PC-3 (cell line): ENCODE results near the gene AARS2. TPM values are rescaled to one million over a fixed set of nuclear protein-coding genes. Genes with fewer than 3 reads are reported as not detected.

Source experiments
- ATAC-seq: fragments of 200-7000 bp; cut with Tn5 transposase; 2 replicates; pipeline ENCODE4 v1.9.1; 2020; ENCODE audit warnings: mild to moderate bottlenecking, moderate library complexity
- BruUV-seq: library from RNA; stranded (reverse); fragments of 400-500 nt; replicated peaks from 2 replicates; lab custom pipeline; 2021; lab: Mats Ljungman, UMichigan
- CTCF ChIA-PET: fragments of 300-600 bp; sonication (Branson Sonifier 250); formaldehyde crosslinking; loops from one replicate; lab custom pipeline; 2022; ENCODE audit warnings: antibody characterized with exemption; lab: Charles Lee
- POLR2A ChIA-PET: fragments of 300-600 bp; sonication (Branson Sonifier 250); formaldehyde crosslinking; loops from one replicate; lab custom pipeline; 2022; ENCODE audit warnings: antibody characterized with exemption; ENCODE audit not compliant: unreplicated experiment; lab: Charles Lee
- DNase-seq: peaks from one replicate; pipeline ENCODE4 v3.0.0-alpha.2; 2015
- H2AFZ ChIP-seq: fragments of 300-600 bp; sonication (generic); 2 replicates; pipeline ENCODE4 v1.6.0; 2016; ENCODE audit warnings: antibody characterized with exemption, low read length
- H3F3A ChIP-seq: fragments of 300-600 bp; sonication (generic); one replicate; pipeline ENCODE4 v1.6.0; 2017; ENCODE audit warnings: antibody characterized with exemption, low read length, control low read depth, mild to moderate bottlenecking; ENCODE audit not compliant: unreplicated experiment
- H3K27ac ChIP-seq: fragments of 300-600 bp; sonication (generic); 2 replicates; pipeline ENCODE4 v1.5.1; 2016; ENCODE audit warnings: mild to moderate bottlenecking, low read length
- H3K27me3 ChIP-seq: fragments of 300-600 bp; sonication (generic); 2 replicates; pipeline ENCODE4 v1.6.1; 2016; ENCODE audit warnings: low read length, mixed read lengths
- H3K36me3 ChIP-seq: fragments of 300-600 bp; sonication (generic); 2 replicates; pipeline ENCODE4 v1.6.1; 2016; ENCODE audit warnings: low read depth, mixed run types, low read length, mixed read lengths
- H3K4me1 ChIP-seq: fragments of 300-600 bp; sonication (generic); 2 replicates; pipeline ENCODE4 v1.5.1; 2016; ENCODE audit warnings: low read length; ENCODE audit not compliant: insufficient read depth
- H3K4me2 ChIP-seq: fragments of 300-600 bp; sonication (generic); 2 replicates; pipeline ENCODE4 v1.6.0; 2016; ENCODE audit warnings: low read length
- H3K4me3 ChIP-seq: fragments of 300-600 bp; sonication (generic); 2 replicates; pipeline ENCODE4 v1.5.1; 2016; ENCODE audit warnings: mild to moderate bottlenecking, low read length, mixed read lengths
- H3K79me2 ChIP-seq: fragments of 300-600 bp; sonication (generic); 2 replicates; pipeline ENCODE4 v1.6.1; 2017; ENCODE audit warnings: low read length, mixed read lengths
- H3K9ac ChIP-seq: fragments of 300-600 bp; sonication (generic); 2 replicates; pipeline ENCODE4 v1.6.0; 2016; ENCODE audit warnings: mild to moderate bottlenecking, low read length
- H3K9me2 ChIP-seq: fragments of 300-600 bp; sonication (generic); replicated peaks from 2 replicates; pipeline ENCODE4 v1.6.1; 2016; ENCODE audit warnings: mixed run types, low read length, mixed read lengths
- H3K9me3 ChIP-seq: fragments of 300-600 bp; sonication (generic); 2 replicates; pipeline ENCODE4 v1.6.1; 2016; ENCODE audit warnings: low read length, mixed read lengths
- H4K20me1 ChIP-seq: fragments of 300-600 bp; sonication (generic); 2 replicates; pipeline ENCODE4 v1.6.1; 2016; ENCODE audit warnings: low read length, mixed read lengths
- CTCF ChIP-seq: fragments of 300-600 bp; sonication (generic); conservative IDR thresholded peaks from 2 replicates; pipeline ENCODE4 v1.5.1; 2017; ENCODE audit warnings: antibody characterized with exemption, low read depth, mild to moderate bottlenecking, low read length
- EZH2 ChIP-seq: fragments of 300-600 bp; sonication (generic); IDR thresholded peaks from one replicate; pipeline ENCODE4 v1.6.1; 2017; ENCODE audit warnings: antibody characterized with exemption, mild to moderate bottlenecking, low read length; ENCODE audit not compliant: unreplicated experiment
- EZH2phosphoT487 ChIP-seq: fragments of 300-600 bp; sonication (generic); IDR thresholded peaks from 2 replicates; pipeline ENCODE4 v1.6.1; 2018; ENCODE audit warnings: mild to moderate bottlenecking, antibody characterized with exemption, low read length, borderline replicate concordance
- intact Hi-C: fragments of 100-400 bp; cut with micrococcal nuclease; formaldehyde crosslinking; loops from 2 replicates; pipeline ENCODE4 v1.9.0; 2023
- total RNA-seq: library from RNA; depleted of rRNA; stranded (reverse); fragments of >200 nt; gene quantifications from 2 replicates; pipeline ENCODE4 v1.2.3, GENCODE V29; 2014

AARS2 gene
- total RNA-seq, 1 experiment from 2014 or later = 26.2 TPM

- H3K79me2 ChIP-seq = no peaks in the 10 kb centered on the region
- H4K20me1 ChIP-seq = no peaks in the 10 kb centered on the region
- H3K27ac ChIP-seq = no peak overlapping the region
- H3F3A ChIP-seq = no peaks in the 10 kb centered on the region
- intact Hi-C loops = no loop called here
- no peaks in the 10 kb centered on the region for H3K36me3 ChIP-seq
- TF ChIP-seq EZH2 (no peak), CTCF (no peak), EZH2phosphoT487 (no peak)
- no peak overlapping the region for H2AFZ ChIP-seq
- DNase-seq (no peak), ATAC-seq (no peak)
- H3K4me3 ChIP-seq = no peak overlapping the region
- H3K4me1 ChIP-seq = no peaks in the 10 kb centered on the region
- ChIA-PET CTCF (no interaction called here), POLR2A (interaction anchor here (0.6 kb wide), 1 partner anchor 66 kb away, joined by 5 read pairs; no protein-coding TSS in a partner anchor)
- BruUV-seq = no TSS peak
- H3K27me3 ChIP-seq = peaks cover 33% of the 10 kb centered on the region
- H3K9me3 ChIP-seq = no peaks in the 10 kb centered on the region
- H3K4me2 ChIP-seq = no peak overlapping the region
- no peak overlapping the region for H3K9ac ChIP-seq
- H3K9me2 ChIP-seq = no peaks in the 10 kb centered on the region
Measured at GRCh38 chr6:44271406-44271723, 41.8 kb downstream of the AARS2 start.

GRCh38 chr6:44270526-44271405 is 42.4 kb downstream of the AARS2 start:
- Histone ChIP-seq H3K9me3 (no peaks in the 10 kb centered on the region), H4K20me1 (no peaks in the 10 kb centered on the region), H3K79me2 (no peaks in the 10 kb centered on the region), H3K27ac (no peak overlapping the region), H3K4me2 (no peak overlapping the region), H3K27me3 (peaks cover 33% of the 10 kb centered on the region), H3K36me3 (no peaks in the 10 kb centered on the region), H3K4me3 (no peak overlapping the region), H3K4me1 (no peaks in the 10 kb centered on the region), H3F3A (no peaks in the 10 kb centered on the region), H2AFZ (no peak overlapping the region), H3K9ac (no peak overlapping the region), H3K9me2 (no peaks in the 10 kb centered on the region)
- ATAC-seq (no peak), DNase-seq (no peak)
- intact Hi-C loops = no loop called here
- CTCF ChIA-PET = no interaction called here
- TF ChIP-seq CTCF (no peak), EZH2 (no peak)
- POLR2A ChIA-PET = interaction anchor here (0.6 kb wide), 1 partner anchor 67 kb away, joined by 5 read pairs; no protein-coding TSS in a partner anchor
- BruUV-seq = no TSS peak

GRCh38 chr6:44269921-44270525 is 43.1 kb downstream of the AARS2 start, which contains the start of gene TMEM151B:
TSS of gene TMEM151B (plus strand) at chr6:44270450. CDS start at chr6:44270743, 293 bp downstream.
- CTCF ChIA-PET = no interaction called here
- intact Hi-C loops = loop anchor here (5.0 kb wide), 1 partner anchor 32 kb away; no protein-coding TSS in a partner anchor

More at GRCh38 chr6:44269921-44270525, 43.1 kb downstream of the AARS2 start, which contains the start of gene TMEM151B:
- no peak for DNase-seq
- H3K4me2 ChIP-seq = no peak within 1 kb of the TSS
- no peaks in the 10 kb centered on the region for H3K9me3 ChIP-seq
- H3K4me3 ChIP-seq = no peak within 1 kb of the TSS
- no peak within 1 kb of the TSS for H3K9ac ChIP-seq
- H3K27me3 ChIP-seq = peaks cover 33% of the 10 kb centered on the region
- H3F3A ChIP-seq = no peaks in the 10 kb centered on the region
- H3K27ac ChIP-seq = no peak within 1 kb of the TSS
- no peaks in the 10 kb centered on the region for H4K20me1 ChIP-seq
- no peak for TF ChIP-seq EZH2phosphoT487
- no peak for TF ChIP-seq EZH2
- TF ChIP-seq CTCF = no peak
- no peaks in the 10 kb centered on the region for H3K36me3 ChIP-seq
- POLR2A ChIA-PET = no interaction called here
- no peak within 1 kb of the TSS for H2AFZ ChIP-seq
- no peaks in the 10 kb centered on the region for H3K79me2 ChIP-seq
- H3K4me1 ChIP-seq = no peaks in the 10 kb centered on the region
- no peaks in the 10 kb centered on the region for H3K9me2 ChIP-seq
- ATAC-seq = no peak
- BruUV-seq = no TSS peak
